IMR-90 (cell line): Measurements from ENCODE around the gene NAP1L2. TPM values are rescaled to one million over a fixed set of nuclear protein-coding genes. Genes with fewer than 3 reads are reported as not detected.
A peak's percentile ranks its signal among the peaks of the same experiment; 100 is the strongest.

Experiments
- ATAC-seq: fragments of 200-7000 bp; cut with Tn5 transposase; 2 replicates; pipeline ENCODE4 v1.9.1; 2020; ENCODE audit warnings: low read depth, mild to moderate bottlenecking, moderate library complexity
- Bru-seq: library from RNA; stranded (reverse); fragments of 400-500 nt; gene quantifications from one replicate; lab custom pipeline; 2021; lab: Mats Ljungman, UMichigan
- BruChase-seq, 2 experiments: library from RNA; stranded (reverse); fragments of 400-500 nt; gene quantifications; one replicate each; lab custom pipeline; 2021; lab: Mats Ljungman, UMichigan
- BruUV-seq: library from RNA; stranded (reverse); fragments of 400-500 nt; replicated peaks from 2 replicates; lab custom pipeline; 2021; lab: Mats Ljungman, UMichigan
- CTCF ChIA-PET: fragments of 300-600 bp; formaldehyde crosslinking; extraction: SDS; loops from one replicate; lab custom pipeline; 2021; ENCODE audit warnings: antibody characterized with exemption; lab: Yijun Ruan, JAX
- POLR2A ChIA-PET: fragments of 300-600 bp; sonication (Branson Sonifier 250); formaldehyde crosslinking; loops from one replicate; lab custom pipeline; 2022; ENCODE audit warnings: antibody characterized with exemption; ENCODE audit not compliant: unreplicated experiment; lab: Charles Lee
- DNase-seq: peaks from one replicate; pipeline ENCODE4 v3.0.0; 2013
- H2AFZ ChIP-seq: replicated peaks from 2 replicates; pipeline ENCODE3; 2013; ENCODE audit warnings: low read length, mild to moderate bottlenecking; ENCODE audit not compliant: poor library complexity
- H2AK5ac ChIP-seq: 2 replicates; pipeline ENCODE4 v1.6.1; 2013; ENCODE audit warnings: low read depth, low read length, inconsistent platforms
- H2AK9ac ChIP-seq: replicated peaks from 2 replicates; pipeline ENCODE3; 2013; ENCODE audit warnings: mild to moderate bottlenecking, low read depth, low read length, moderate library complexity; ENCODE audit not compliant: poor library complexity
- H2BK120ac ChIP-seq: 2 replicates; pipeline ENCODE4 v1.6.1; 2013; ENCODE audit warnings: low read depth, low read length, inconsistent platforms
- H2BK15ac ChIP-seq: 3 replicates; pipeline ENCODE4 v1.6.1; 2013; ENCODE audit warnings: low read depth, low read length, inconsistent platforms
- H2BK20ac ChIP-seq: 2 replicates; pipeline ENCODE4 v1.6.1; 2013; ENCODE audit warnings: low read depth, mild to moderate bottlenecking, inconsistent platforms, low read length, moderate library complexity
- H2BK5ac ChIP-seq: 2 replicates; pipeline ENCODE4 v1.6.1; 2013; ENCODE audit warnings: mild to moderate bottlenecking, low read depth, low read length, inconsistent platforms; ENCODE audit not compliant: poor library complexity, severe bottlenecking
- H3K14ac ChIP-seq: replicated peaks from 2 replicates; pipeline ENCODE4 v1.6.1; 2013; ENCODE audit warnings: low read depth, low read length, inconsistent platforms
- H3K18ac ChIP-seq: 2 replicates; pipeline ENCODE4 v1.6.1; 2013; ENCODE audit warnings: low read depth, low read length, control low read depth
- H3K23ac ChIP-seq: 2 replicates; pipeline ENCODE4 v1.6.1; 2013; ENCODE audit warnings: low read depth, low read length, inconsistent platforms
- H3K27ac ChIP-seq: 2 replicates; pipeline ENCODE4 v1.5.1; 2013; ENCODE audit warnings: mild to moderate bottlenecking, control low read depth, low read length; ENCODE audit not compliant: insufficient read depth
- H3K27me3 ChIP-seq: 2 replicates; pipeline ENCODE4 v1.6.1; 2013; ENCODE audit warnings: low read length; ENCODE audit not compliant: control insufficient read depth, insufficient read depth
- H3K36me3 ChIP-seq: 2 replicates; pipeline ENCODE4 v1.6.1; 2013; ENCODE audit warnings: low read length, mixed read lengths; ENCODE audit not compliant: control insufficient read depth, insufficient read depth
- H3K4ac ChIP-seq: 2 replicates; pipeline ENCODE4 v1.6.1; 2013; ENCODE audit warnings: low read depth, low read length, inconsistent platforms
- H3K4me1 ChIP-seq: 2 replicates; pipeline ENCODE4 v1.6.1; 2013; ENCODE audit warnings: low read length, mixed read lengths; ENCODE audit not compliant: control insufficient read depth, insufficient read depth
- H3K4me2 ChIP-seq: 2 replicates; pipeline ENCODE4 v1.6.1; 2013; ENCODE audit warnings: low read depth, mild to moderate bottlenecking, control low read depth, low read length, moderate library complexity
- H3K4me3 ChIP-seq: 2 replicates; pipeline ENCODE4 v1.5.1; 2013; ENCODE audit warnings: low read depth, mild to moderate bottlenecking, control low read depth, low read length, moderate library complexity; ENCODE audit not compliant: insufficient read depth
- H3K56ac ChIP-seq: 2 replicates; pipeline ENCODE4 v1.6.1; 2013; ENCODE audit warnings: low read length, inconsistent platforms; ENCODE audit not compliant: insufficient read depth; ENCODE audit errors: extremely low read depth
- H3K79me1 ChIP-seq, 2 experiments: 2 replicates each; pipeline ENCODE4 v1.6.1; 2013; ENCODE audit warnings: low read length in 2 of 2, inconsistent platforms in 1 of 2, low read depth in 1 of 2
- H3K9ac ChIP-seq: 2 replicates; pipeline ENCODE4 v1.6.1; 2013; ENCODE audit warnings: low read depth, low read length, control low read depth
- H3K9me1 ChIP-seq: 2 replicates; pipeline ENCODE4 v1.6.1; 2013; ENCODE audit warnings: low read length, inconsistent platforms; ENCODE audit not compliant: insufficient read depth
- H3K9me3 ChIP-seq: 2 replicates; pipeline ENCODE4 v1.6.1; 2013; ENCODE audit warnings: low read length; ENCODE audit not compliant: control insufficient read depth, insufficient read depth
- H4K20me1 ChIP-seq: 2 replicates; pipeline ENCODE4 v1.6.1; 2013; ENCODE audit warnings: low read length, inconsistent platforms; ENCODE audit not compliant: insufficient read depth
- H4K5ac ChIP-seq: 2 replicates; pipeline ENCODE4 v1.6.1; 2013; ENCODE audit warnings: mild to moderate bottlenecking, low read depth, low read length, control low read depth
- H4K8ac ChIP-seq, 2 experiments: 2 replicates each; pipeline ENCODE4 v1.6.1; 2013; ENCODE audit warnings: low read depth in 2 of 2, low read length in 2 of 2, control low read depth in 1 of 2, inconsistent platforms in 1 of 2
- H4K91ac ChIP-seq: 2 replicates; pipeline ENCODE4 v1.6.1; 2013; ENCODE audit warnings: low read depth, low read length, inconsistent platforms; ENCODE audit not compliant: insufficient read depth
- BHLHE40 ChIP-seq: fragments of 150-350 bp; IDR thresholded peaks from 2 replicates; pipeline ENCODE4 v1.6.1; 2016; ENCODE audit warnings: mild to moderate bottlenecking, low read depth, low read length
- CEBPB ChIP-seq: IDR thresholded peaks from 2 replicates; pipeline ENCODE4 v1.6.1; 2012; ENCODE audit warnings: low read depth, low read length, improper control_type of control experiment
- CHD1 ChIP-seq: IDR thresholded peaks from 2 replicates; pipeline ENCODE4 v1.6.1; 2012; ENCODE audit warnings: low read depth, low read length, improper control_type of control experiment
- CTCF ChIP-seq: conservative IDR thresholded peaks from 2 replicates; pipeline ENCODE4 v1.5.1; 2012; ENCODE audit warnings: mild to moderate bottlenecking, low read depth, low read length, improper control_type of control experiment
- ELK1 ChIP-seq: fragments of 150-350 bp; IDR thresholded peaks from 2 replicates; pipeline ENCODE4 v1.6.1; 2016; ENCODE audit warnings: low read depth, mild to moderate bottlenecking, low read length, moderate library complexity, borderline replicate concordance
- FOS ChIP-seq: fragments of 150-350 bp; IDR thresholded peaks from 2 replicates; pipeline ENCODE4 v1.6.1; 2016; ENCODE audit warnings: low read depth, low read length
- MAZ ChIP-seq: IDR thresholded peaks from 2 replicates; pipeline ENCODE4 v1.6.1; 2012; ENCODE audit warnings: low read depth, mild to moderate bottlenecking, low read length, improper control_type of control experiment, moderate library complexity, borderline replicate concordance
- MXI1 ChIP-seq: IDR thresholded peaks from 2 replicates; pipeline ENCODE4 v1.6.1; 2012; ENCODE audit warnings: low read depth, mild to moderate bottlenecking, low read length, moderate library complexity, borderline replicate concordance
- NFE2L2 ChIP-seq: fragments of 150-350 bp; IDR thresholded peaks from 2 replicates; pipeline ENCODE4 v1.6.1; 2016; ENCODE audit warnings: low read depth, mild to moderate bottlenecking, low read length
- POLR2A ChIP-seq: IDR thresholded peaks from 2 replicates; pipeline ENCODE4 v1.6.1; 2012; ENCODE audit warnings: mild to moderate bottlenecking, low read depth, low read length
- RAD21 ChIP-seq: IDR thresholded peaks from 2 replicates; pipeline ENCODE4 v1.6.1; 2012; ENCODE audit warnings: low read length, improper control_type of control experiment
- RCOR1 ChIP-seq: IDR thresholded peaks from 2 replicates; pipeline ENCODE4 v1.6.1; 2012; ENCODE audit warnings: mild to moderate bottlenecking, low read length, improper control_type of control experiment; ENCODE audit not compliant: insufficient replicate concordance
- SMC3 ChIP-seq: fragments of 150-350 bp; IDR thresholded peaks from 2 replicates; pipeline ENCODE4 v1.6.1; 2016; ENCODE audit warnings: low read depth, mild to moderate bottlenecking, antibody characterized with exemption, low read length, moderate library complexity
- USF2 ChIP-seq: fragments of 150-350 bp; IDR thresholded peaks from 2 replicates; pipeline ENCODE4 v1.6.1; 2017; ENCODE audit warnings: mild to moderate bottlenecking, antibody characterized with exemption, low read length, low read depth
- WGBS, 2 experiments: methylation state at CpG; one replicate each; pipeline versions ENCODE4 v1.1.5 to v1.1.7; 2013; ENCODE audit warnings: missing lambda C conversion rate in 2 of 2; ENCODE audit not compliant: insufficient read length in 1 of 2; ENCODE audit errors: extremely low coverage in 2 of 2; 5-methylcytosine and 5-hydroxymethylcytosine counted together
- dilution Hi-C: fragments of 300-500 bp; cut with HindIII; formaldehyde crosslinking; loops from one replicate; pipeline ENCODE4 v1.14.3; 2018; ENCODE audit warnings: low sequenced_read_pairs; ENCODE audit not compliant: unreplicated experiment
- in situ Hi-C: fragments of 300-500 bp; cut with MboI; formaldehyde crosslinking; loops from 3 replicates; pipeline ENCODE4 v1.14.3; 2019; ENCODE audit warnings: low sequenced_read_pairs, inconsistent platforms, mixed read lengths
- intact Hi-C: fragments of 100-400 bp; cut with micrococcal nuclease; formaldehyde crosslinking; loops from 2 replicates; pipeline ENCODE4 v1.10.0; 2022
- long read RNA-seq: library from polyadenylated mRNA; unstranded; transcript quantifications from one replicate; pipeline ENCODE4 v2.0.0, GENCODE V29; 2021; ENCODE audit not compliant: unreplicated experiment
- polyA plus RNA-seq, 3 experiments: library from polyadenylated mRNA; depleted of rRNA; stranded (reverse); fragments of >200 nt; gene quantifications; 2 replicates each; pipeline ENCODE4 v1.2.3, GENCODE V29; 2012; ENCODE audit warnings: low replicate concordance in 1 of 3
- total RNA-seq: library from RNA; depleted of rRNA; stranded (reverse); fragments of >200 nt; gene quantifications from 2 replicates; pipeline ENCODE4 v1.2.3, GENCODE V29; 2012; rRNA removed

The NAP1L2 gene
- under 0.01 TPM in 1 of 2 replicates, not detected in the other for total RNA-seq
- polyA plus RNA-seq (2012; rRNA removed), result 0.03 TPM in 1 of 2 replicates, not detected in the other
- not detected in 2 replicates for polyA plus RNA-seq (2012; cell fraction: cytosol; rRNA removed)
- not detected in 2 replicates for polyA plus RNA-seq (2012; cell fraction: nucleus; rRNA removed; ENCODE audit: low replicate concordance)
- Bru-seq, nascent RNA, result not detected
- not detected for BruChase-seq, experiment 1, labeled RNA remaining after a 6-hour chase
- not detected for BruChase-seq, experiment 2, labeled RNA remaining after a 2-hour chase
- long read RNA-seq, result 0 reads

- CTCF ChIA-PET, result no interaction called here
- Histone ChIP-seq H4K8ac (no peak within 1 kb of the TSS), H3K4me1 (no peaks in the 10 kb centered on the region), H3K4me2 (peak within 1 kb of the TSS; percentile 46; the same call in 1 of the 2 replicates), H3K27ac (no peak within 1 kb of the TSS), H4K20me1 (no peaks in the 10 kb centered on the region), H3K4me3 (peak within 1 kb of the TSS; percentile 19), H3K18ac (no peak within 1 kb of the TSS), H3K9me1 (no peaks in the 10 kb centered on the region), H4K5ac (no peak within 1 kb of the TSS), H2AK5ac (no peak within 1 kb of the TSS), H3K14ac (no peak within 1 kb of the TSS), H2AK9ac (no peak within 1 kb of the TSS), H3K27me3 (no peaks in the 10 kb centered on the region; the same call in 1 of the 2 replicates), H3K9ac (no peak within 1 kb of the TSS), H2BK120ac (no peak within 1 kb of the TSS), H3K56ac (no peak within 1 kb of the TSS), H3K23ac (no peak within 1 kb of the TSS), H3K9me3 (no peaks in the 10 kb centered on the region; the same call in 1 of the 2 replicates), H3K4ac (no peak within 1 kb of the TSS), H4K91ac (no peak within 1 kb of the TSS), H3K36me3 (no peaks in the 10 kb centered on the region), H2BK5ac (no peak within 1 kb of the TSS), H2AFZ (peak within 1 kb of the TSS; percentile 43), H3K79me1 (no peaks in the 10 kb centered on the region), H2BK15ac (no peak within 1 kb of the TSS), H2BK20ac (no peak within 1 kb of the TSS)
- ATAC-seq (no peak), DNase-seq (no peak)
- in situ Hi-C loops, result no loop called here
- WGBS, 2 experiments, result 25% methylated on average over 1 of the region's 30 CpGs; no CpG with 5 or more reads in 1 of the 2 experiments
- POLR2A ChIA-PET, result no interaction called here
- dilution Hi-C loops, result no loop called here
- intact Hi-C loops, result no loop called here
- no TSS peak for BruUV-seq
- TF ChIP-seq CEBPB, result no peak
- TF ChIP-seq SMC3, result no peak
- no peak for TF ChIP-seq RAD21
- no peak for TF ChIP-seq POLR2A
- TF ChIP-seq ELK1, result no peak
- TF ChIP-seq USF2, result no peak
- TF ChIP-seq RCOR1, result no peak
- no peak for TF ChIP-seq FOS
- no peak for TF ChIP-seq MXI1
- TF ChIP-seq CHD1, result no peak
- no peak for TF ChIP-seq CTCF
- TF ChIP-seq BHLHE40, result no peak
- no peak for TF ChIP-seq MAZ
- no peak for TF ChIP-seq NFE2L2
Observed at GRCh38 chrX:73214426-73215094, at the start of gene NAP1L2. TSS of gene NAP1L2 (minus strand) at chrX:73214851. CDS start at chrX:73214492, 359 bp downstream.
